Tibial artery (tissue), 4 donors: Measurements from ENCODE around the gene GSS.

Experiments used
- DNase-seq, 2 donors: peaks; one replicate each; pipeline ENCODE4 v3.0.0-alpha.2; 2019
- H3K27ac ChIP-seq, 2 donors: fragments of 200-600 bp; sonication (generic) in 1 of 2; 1 replicate in 1 of 2; 2 replicates in 1 of 2; pipeline ENCODE4 v1.5.1; 2018 to 2019; ENCODE audit warnings: mild to moderate bottlenecking in 1 of 2
- H3K27me3 ChIP-seq, 2 donors: fragments of 200-600 bp; sonication (generic) in 1 of 2; one replicate each; pipeline versions ENCODE4 v1.5.1 to v1.6.0; 2016 to 2019
- H3K36me3 ChIP-seq, 3 donors: fragments of 200-600 bp; sonication (generic) in 2 of 3; one replicate each; pipeline ENCODE4 v1.5.1; 2016 to 2019; ENCODE audit warnings: mild to moderate bottlenecking in 2 of 3
- H3K4me1 ChIP-seq, 4 donors: fragments of 200-600 bp; sonication (generic) in 2 of 4; 1 replicate in 3 of 4; 2 replicates in 1 of 4; pipeline ENCODE4 v1.5.1; 2016 to 2019
- H3K4me3 ChIP-seq, 2 donors: fragments of 200-600 bp; sonication (generic) in 1 of 2; 1 replicate in 1 of 2; 2 replicates in 1 of 2; pipeline ENCODE4 v1.5.1; 2018 to 2019; ENCODE audit warnings: mild to moderate bottlenecking in 2 of 2
- H3K9me3 ChIP-seq, 3 donors: fragments of 200-600 bp; sonication (generic) in 1 of 3; one replicate each; pipeline ENCODE4 v1.5.1; 2016 to 2019
- intact Hi-C: fragments of 100-400 bp; cut with DNase I; formaldehyde crosslinking; loops from one replicate; pipeline ENCODE4 v1.15.0; 2023; ENCODE audit warnings: low total_unique reads
- TF ChIP-seq, protein P1 (sequence below), 2 experiments: fragments of 200-600 bp in 1 of 2; fragments of 450-650 bp in 1 of 2; IDR thresholded peaks; one replicate each; pipeline ENCODE4 v1.5.1; 2017 to 2019; ENCODE audit warnings: antibody characterized with exemption in 2 of 2, mild to moderate bottlenecking in 1 of 2, moderate library complexity in 1 of 2

GSS gene

DNA sequence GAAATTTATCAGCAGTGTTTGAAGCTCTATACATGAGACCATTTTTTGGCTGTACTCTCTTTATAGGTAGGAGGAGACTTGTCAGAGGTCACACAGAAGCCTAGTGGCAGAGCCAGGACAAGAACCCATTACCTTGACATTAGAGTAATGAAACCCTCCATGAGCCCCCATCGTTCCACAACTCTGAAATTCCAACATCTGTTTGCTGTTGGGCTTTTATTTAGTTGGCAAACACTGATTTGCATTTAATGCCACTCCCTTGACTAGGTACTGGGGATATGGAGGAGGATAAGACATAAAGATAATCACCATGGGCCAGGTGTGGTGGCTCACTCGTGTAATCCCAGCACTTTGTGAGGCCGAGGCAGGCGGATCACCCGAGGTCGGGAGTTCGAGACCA, 1.6 kb downstream of the GSS start:
- Histone ChIP-seq H3K27me3 (no peaks in the 10 kb centered on the region), H3K9me3 (no peaks in the 10 kb centered on the region), H3K4me1 (peaks cover 0 to 18% (median 9%) of the 10 kb centered on the region in 4 donors), H3K27ac (no peak overlapping the region), H3K36me3 (peaks cover 0 to 8% (median 4%) of the 10 kb centered on the region in 3 donors), H3K4me3 (no peak overlapping the region)
- intact Hi-C loops: no loop called here
- TF ChIP-seq, protein P1, sequence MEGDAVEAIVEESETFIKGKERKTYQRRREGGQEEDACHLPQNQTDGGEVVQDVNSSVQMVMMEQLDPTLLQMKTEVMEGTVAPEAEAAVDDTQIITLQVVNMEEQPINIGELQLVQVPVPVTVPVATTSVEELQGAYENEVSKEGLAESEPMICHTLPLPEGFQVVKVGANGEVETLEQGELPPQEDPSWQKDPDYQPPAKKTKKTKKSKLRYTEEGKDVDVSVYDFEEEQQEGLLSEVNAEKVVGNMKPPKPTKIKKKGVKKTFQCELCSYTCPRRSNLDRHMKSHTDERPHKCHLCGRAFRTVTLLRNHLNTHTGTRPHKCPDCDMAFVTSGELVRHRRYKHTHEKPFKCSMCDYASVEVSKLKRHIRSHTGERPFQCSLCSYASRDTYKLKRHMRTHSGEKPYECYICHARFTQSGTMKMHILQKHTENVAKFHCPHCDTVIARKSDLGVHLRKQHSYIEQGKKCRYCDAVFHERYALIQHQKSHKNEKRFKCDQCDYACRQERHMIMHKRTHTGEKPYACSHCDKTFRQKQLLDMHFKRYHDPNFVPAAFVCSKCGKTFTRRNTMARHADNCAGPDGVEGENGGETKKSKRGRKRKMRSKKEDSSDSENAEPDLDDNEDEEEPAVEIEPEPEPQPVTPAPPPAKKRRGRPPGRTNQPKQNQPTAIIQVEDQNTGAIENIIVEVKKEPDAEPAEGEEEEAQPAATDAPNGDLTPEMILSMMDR (IDR thresholded peaks at IDR 0.05): no peak
- no peak for DNase-seq

DNA sequence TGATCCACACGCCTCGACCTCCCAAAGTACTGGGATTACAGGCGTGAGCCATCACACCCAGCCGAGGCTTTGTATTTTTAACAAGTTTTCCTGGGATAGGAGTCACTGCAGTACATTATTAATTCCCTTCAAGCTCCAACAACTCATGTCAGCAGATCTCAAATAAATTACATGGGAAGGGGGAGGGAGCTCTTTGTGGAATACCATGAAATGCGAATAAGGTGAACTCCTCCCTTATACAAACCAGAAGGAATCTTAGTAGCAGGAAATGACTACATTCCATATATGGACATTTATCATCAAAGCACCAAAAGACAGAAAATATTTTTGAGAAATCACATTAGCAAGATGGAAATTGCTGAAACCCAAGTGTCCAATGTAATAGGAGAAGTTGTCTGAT, 2.9 kb downstream of the GSS start:
- Histone ChIP-seq H3K4me1 (peaks cover 0 to 18% (median 9%) of the 10 kb centered on the region in 4 donors), H3K9me3 (no peaks in the 10 kb centered on the region), H3K27me3 (no peaks in the 10 kb centered on the region), H3K27ac (no peak overlapping the region), H3K4me3 (no peak overlapping the region), H3K36me3 (peaks cover 0 to 8% (median 4%) of the 10 kb centered on the region in 3 donors)
- DNase-seq: no peak
- TF ChIP-seq, protein P1 (IDR thresholded peaks at IDR 0.05): no peak
- intact Hi-C loops: no loop called here

DNA sequence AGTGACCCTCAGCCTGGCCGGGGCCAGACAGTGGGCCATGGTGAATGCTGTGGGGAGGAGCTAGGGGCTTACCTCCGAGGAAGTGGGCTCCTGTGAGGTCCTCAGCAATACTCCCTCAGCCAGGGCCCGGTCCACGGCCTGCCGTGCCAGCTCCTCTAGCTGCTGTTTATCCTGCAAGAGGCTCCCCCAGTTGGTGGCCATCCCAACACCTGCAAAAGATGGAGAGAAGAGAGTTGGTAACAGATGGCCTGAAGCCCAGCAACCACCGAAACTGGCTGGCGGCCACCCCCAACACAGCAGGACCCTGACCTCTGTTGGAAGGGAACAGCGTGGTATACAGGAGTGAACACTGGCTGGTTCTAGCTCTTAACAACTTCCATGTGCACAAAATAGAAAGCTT, 4.0 kb downstream of the GSS start:
- peaks cover 0 to 18% (median 9%) of the 10 kb centered on the region in 4 donors for H3K4me1 ChIP-seq
- no peaks in the 10 kb centered on the region for H3K27me3 ChIP-seq
- peaks cover 0 to 8% (median 4%) of the 10 kb centered on the region in 3 donors for H3K36me3 ChIP-seq
- H3K9me3 ChIP-seq: no peaks in the 10 kb centered on the region
- no peak for DNase-seq
- TF ChIP-seq, protein P1 (IDR thresholded peaks at IDR 0.05): no peak
- intact Hi-C loops: no loop called here
- no peak overlapping the region for H3K4me3 ChIP-seq
- H3K27ac ChIP-seq: no peak overlapping the region

DNA sequence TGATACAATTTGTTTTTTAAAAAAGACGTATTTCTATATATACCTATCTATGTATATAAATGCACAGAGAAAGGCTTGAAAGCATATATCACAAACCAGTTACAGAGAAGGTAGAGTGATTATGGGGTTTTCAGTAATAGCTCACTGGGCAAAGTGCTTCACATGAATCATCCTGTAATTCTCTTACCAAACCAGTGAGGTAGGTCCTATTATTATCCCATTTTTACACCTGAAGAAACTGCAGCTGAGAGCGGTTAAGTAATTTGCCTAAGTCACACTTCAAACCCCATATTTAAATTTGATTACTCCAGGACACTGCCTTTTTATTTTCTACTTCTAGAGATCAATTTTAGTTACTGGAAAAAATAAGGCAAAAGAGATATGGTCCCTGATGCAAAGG, 4.4 kb downstream of the GSS start:
- no peak for DNase-seq
- intact Hi-C loops: no loop called here
- H3K36me3 ChIP-seq: peaks cover 0 to 8% (median 4%) of the 10 kb centered on the region in 3 donors
- no peak overlapping the region for H3K4me3 ChIP-seq
- no peak overlapping the region for H3K27ac ChIP-seq
- TF ChIP-seq, protein P1 (IDR thresholded peaks at IDR 0.05): no peak
- no peaks in the 10 kb centered on the region for H3K9me3 ChIP-seq
- H3K4me1 ChIP-seq: peaks cover 0 to 14% (median 7%) of the 10 kb centered on the region in 4 donors
- H3K27me3 ChIP-seq: no peaks in the 10 kb centered on the region

DNA sequence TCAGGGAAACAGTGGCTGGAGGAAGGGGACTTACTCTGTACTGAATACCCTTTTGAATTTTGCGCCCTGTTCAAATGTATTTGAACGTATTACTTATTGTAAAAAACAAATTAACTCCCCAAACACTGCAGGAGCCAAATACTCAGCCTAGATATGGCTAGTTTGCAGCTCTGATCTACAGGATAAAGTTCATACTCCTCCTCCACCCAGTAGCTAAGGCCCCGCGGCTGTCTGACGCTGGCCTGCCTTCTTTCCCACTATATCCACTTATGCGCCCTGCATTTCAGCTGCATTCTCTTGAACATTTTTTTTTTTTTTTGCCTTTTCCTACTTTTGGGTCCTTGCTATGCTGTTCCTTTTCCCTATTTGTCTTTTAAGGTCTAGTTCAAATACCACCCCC, 6.5 kb downstream of the GSS start:
- Histone ChIP-seq H3K36me3 (peaks cover 0 to 16% (median 15%) of the 10 kb centered on the region in 3 donors), H3K9me3 (no peaks in the 10 kb centered on the region), H3K4me3 (no peak overlapping the region), H3K27ac (no peak overlapping the region), H3K27me3 (no peaks in the 10 kb centered on the region), H3K4me1 (no peaks in the 10 kb centered on the region)
- DNase-seq: no peak
- intact Hi-C loops: no loop called here
- TF ChIP-seq, protein P1 (IDR thresholded peaks at IDR 0.05): no peak

DNA sequence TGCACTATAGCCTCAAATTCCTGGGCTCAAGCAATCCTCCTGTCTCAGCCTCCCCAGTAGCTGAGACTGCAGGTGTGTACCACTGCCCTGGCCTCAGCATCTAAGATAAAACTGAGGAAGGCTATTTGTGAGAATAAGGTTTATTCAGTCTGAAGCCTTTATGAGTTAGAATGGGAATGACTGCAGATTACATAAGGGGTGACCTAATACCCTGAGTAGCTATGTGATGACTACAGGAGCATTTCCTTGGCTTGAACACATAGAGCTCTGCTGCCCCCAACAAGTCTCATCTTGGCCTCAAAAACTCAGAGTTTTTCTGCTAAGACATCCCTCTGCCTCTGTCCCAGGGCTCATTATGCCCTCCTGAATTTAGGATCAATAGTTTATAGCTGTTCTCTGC, 7.6 kb downstream of the GSS start:
- H3K4me1 ChIP-seq: no peaks in the 10 kb centered on the region
- no peaks in the 10 kb centered on the region for H3K9me3 ChIP-seq
- peaks cover 0 to 23% (median 21%) of the 10 kb centered on the region in 3 donors for H3K36me3 ChIP-seq
- H3K27ac ChIP-seq: no peak overlapping the region
- no peak for DNase-seq
- H3K4me3 ChIP-seq: no peak overlapping the region
- intact Hi-C loops: no loop called here
- no peaks in the 10 kb centered on the region for H3K27me3 ChIP-seq
- TF ChIP-seq, protein P1 (IDR thresholded peaks at IDR 0.05): no peak
